ENCODE measurements around the gene SYVN1. TPM values are rescaled to one million over a fixed set of nuclear protein-coding genes. Genes with fewer than 3 reads are reported as not detected.

Gene SYVN1
- total RNA-seq, 1 experiment from 2014 or later = 34.8 TPM

- 0 out of 2 replicates have a peak, but pooled peaks have one; percentile 12 for TF ChIP-seq MAX (CRISPR knock-in tag; IDR thresholded peaks at IDR 0.05)
Observed at GRCh38 chr11:65110354-65110861, 23.9 kb downstream of the SYVN1 start (continued).

- H3K36me3 Mint-ChIP-seq = peaks cover 3% of the 10 kb centered on the region; the same call in 1 of the 2 replicates
- TF ChIP-seq TCF7 (CRISPR knock-in tag; IDR thresholded peaks at IDR 0.05; ENCODE audit: low read depth) (no peak), NR2C2 (CRISPR knock-in tag; IDR thresholded peaks at IDR 0.05) (no peak), ATF2 (CRISPR knock-in tag; IDR thresholded peaks at IDR 0.05; ENCODE audit: borderline replicate concordance, low read depth) (no peak), ZMAT4 (CRISPR knock-in tag; IDR thresholded peaks at IDR 0.05) (no peak), ZNF281 (CRISPR knock-in tag; IDR thresholded peaks at IDR 0.05) (no peak), USF2 (CRISPR knock-in tag; IDR thresholded peaks at IDR 0.05) (no peak), HMGXB4 (CRISPR knock-in tag; IDR thresholded peaks at IDR 0.05) (no peak), ZNF512 (CRISPR knock-in tag; IDR thresholded peaks at IDR 0.05; ENCODE audit: borderline replicate concordance) (no peak), ZNF671 (CRISPR knock-in tag; IDR thresholded peaks at IDR 0.05) (no peak), USF1 (CRISPR knock-in tag; IDR thresholded peaks at IDR 0.05) (no peak), EMX1 (CRISPR knock-in tag; IDR thresholded peaks at IDR 0.05) (no peak), ETV6 (CRISPR knock-in tag; IDR thresholded peaks at IDR 0.05) (no peak), TEAD4 (CRISPR knock-in tag; IDR thresholded peaks at IDR 0.05) (no peak), E2F5 (CRISPR knock-in tag; IDR thresholded peaks at IDR 0.05) (no peak), CREM (CRISPR knock-in tag; IDR thresholded peaks at IDR 0.05) (no peak), MLX (CRISPR knock-in tag; IDR thresholded peaks at IDR 0.05) (no peak), ERG (CRISPR knock-in tag; IDR thresholded peaks at IDR 0.05) (no peak), KAT7 (CRISPR knock-in tag; IDR thresholded peaks at IDR 0.05; ENCODE audit: borderline replicate concordance) (no peak)
- no peak for DNase-seq (ENCODE audit: low spot score)
- no peak for ATAC-seq
- no peaks in the 10 kb centered on the region for H3K27me3 Mint-ChIP-seq (ENCODE audit: low read depth)
- no peak overlapping the region for H3K4me3 Mint-ChIP-seq
- ChIA-PET POLR2A (interaction anchor here (0.5 to 2.1 kb wide), 3 partner anchors 13 to 88 kb away, joined by 3 to 9 read pairs (median 6); partner anchors contain the start of genes FAU, MRPL49 and VPS51), CTCF (interaction anchor here (0.5 to 4.8 kb wide), 38 partner anchors 11 to 701 kb away, joined by 3 to 104 read pairs (median 6); partner anchors contain the start of genes ARL2, BATF2, CAPN1 and CDCA5)
- peaks cover 17% of the 10 kb centered on the region for H3K4me1 Mint-ChIP-seq
- H3K9me3 Mint-ChIP-seq = no peaks in the 10 kb centered on the region
- no peak overlapping the region for H3K27ac Mint-ChIP-seq
Observed at GRCh38 chr11:65109231-65110198, 24.8 kb downstream of the SYVN1 start.
